Fibroblast of lung (primary cell): Measurements from ENCODE around the gene CKAP4.

Experiments
- EZH2 ChIP-seq: IDR thresholded peaks from 2 replicates; pipeline ENCODE4 v1.5.1; 2012; ENCODE audit warnings: low read length, control low read depth, mild to moderate bottlenecking; ENCODE audit errors: missing control alignments
- TF ChIP-seq, protein P1 (sequence below), 2 donors: IDR thresholded peaks in 1 of 2; conservative IDR thresholded peaks in 1 of 2; 1 replicate in 1 of 2; 2 replicates in 1 of 2; pipeline ENCODE4 v1.5.1; 2011 to 2012; ENCODE audit warnings: low read length in 2 of 2, control low read depth in 1 of 2, inconsistent platforms in 1 of 2, low read depth in 1 of 2, mild to moderate bottlenecking in 1 of 2

DNA sequence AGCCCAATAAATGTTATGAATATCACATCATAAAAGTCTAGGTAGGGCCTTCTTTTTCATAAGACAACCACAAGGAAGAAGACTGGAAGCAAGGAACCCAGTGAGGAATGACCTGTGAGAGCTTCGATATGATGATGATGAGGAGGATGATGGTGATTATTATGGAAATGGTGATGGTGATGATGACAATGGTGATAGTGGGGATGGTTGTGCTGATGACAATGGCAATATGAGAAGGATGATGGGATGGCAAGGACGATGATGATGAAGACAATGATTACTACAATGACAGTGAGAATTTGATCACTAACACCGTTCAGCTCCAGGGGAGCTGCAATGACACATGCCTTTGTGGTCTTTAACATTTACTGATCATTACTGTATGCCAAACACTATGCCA, 7.7 kb upstream of the CKAP4 start:
- TF ChIP-seq, protein P1, sequence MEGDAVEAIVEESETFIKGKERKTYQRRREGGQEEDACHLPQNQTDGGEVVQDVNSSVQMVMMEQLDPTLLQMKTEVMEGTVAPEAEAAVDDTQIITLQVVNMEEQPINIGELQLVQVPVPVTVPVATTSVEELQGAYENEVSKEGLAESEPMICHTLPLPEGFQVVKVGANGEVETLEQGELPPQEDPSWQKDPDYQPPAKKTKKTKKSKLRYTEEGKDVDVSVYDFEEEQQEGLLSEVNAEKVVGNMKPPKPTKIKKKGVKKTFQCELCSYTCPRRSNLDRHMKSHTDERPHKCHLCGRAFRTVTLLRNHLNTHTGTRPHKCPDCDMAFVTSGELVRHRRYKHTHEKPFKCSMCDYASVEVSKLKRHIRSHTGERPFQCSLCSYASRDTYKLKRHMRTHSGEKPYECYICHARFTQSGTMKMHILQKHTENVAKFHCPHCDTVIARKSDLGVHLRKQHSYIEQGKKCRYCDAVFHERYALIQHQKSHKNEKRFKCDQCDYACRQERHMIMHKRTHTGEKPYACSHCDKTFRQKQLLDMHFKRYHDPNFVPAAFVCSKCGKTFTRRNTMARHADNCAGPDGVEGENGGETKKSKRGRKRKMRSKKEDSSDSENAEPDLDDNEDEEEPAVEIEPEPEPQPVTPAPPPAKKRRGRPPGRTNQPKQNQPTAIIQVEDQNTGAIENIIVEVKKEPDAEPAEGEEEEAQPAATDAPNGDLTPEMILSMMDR (conservative IDR thresholded peaks at IDR 0.05 in 1 of 2, IDR thresholded peaks at IDR 0.05 in 1 of 2; ENCODE audit: low read depth in 1 of 2, low read length in 2 of 2), result no peak
- no peak for TF ChIP-seq EZH2
